ENCODE results near the gene TM4SF1.

TM4SF1 gene

DNA sequence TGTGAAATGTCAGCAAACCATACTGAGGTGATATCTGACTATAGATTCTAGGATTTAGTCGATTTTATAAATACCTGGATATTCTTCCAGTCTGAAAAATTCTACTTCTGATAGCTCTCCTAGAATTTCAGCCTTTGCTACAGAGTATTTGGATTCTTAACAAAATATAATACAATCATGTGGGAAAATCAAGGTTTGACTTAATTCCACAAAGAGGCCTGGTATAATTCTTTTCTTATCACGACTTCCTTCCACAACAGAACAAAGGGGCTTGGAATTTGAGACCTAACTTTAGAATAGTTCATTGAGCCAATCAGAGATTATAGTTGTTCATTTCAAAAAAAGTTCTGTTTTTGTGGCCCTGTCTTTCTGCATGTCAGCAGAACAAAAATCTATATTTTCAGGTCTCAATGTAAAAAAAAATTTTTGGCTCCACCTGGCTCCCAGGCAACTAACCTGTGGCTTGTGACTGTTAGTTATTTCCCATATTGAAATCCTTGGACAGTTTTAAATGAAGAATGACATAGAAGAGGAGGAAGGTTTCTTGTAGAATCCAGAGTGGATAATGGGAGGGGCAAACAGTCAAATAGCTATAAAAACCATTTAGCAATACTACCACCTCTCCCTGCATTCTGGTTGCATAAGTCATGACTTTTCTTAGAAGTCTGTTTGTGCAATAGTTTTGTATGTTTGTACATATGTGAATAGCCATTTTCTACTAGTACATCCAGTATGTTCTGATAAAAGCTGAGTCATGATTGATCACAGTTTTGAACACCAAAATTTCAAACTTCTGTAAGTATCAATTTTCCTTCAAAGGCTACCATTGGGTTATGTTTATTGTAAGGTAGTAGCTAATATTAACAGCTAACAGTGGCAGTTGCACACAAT lies 4.0 kb downstream of the TM4SF1 start:
- peak; percentile 63 for DNase-seq

DNA sequence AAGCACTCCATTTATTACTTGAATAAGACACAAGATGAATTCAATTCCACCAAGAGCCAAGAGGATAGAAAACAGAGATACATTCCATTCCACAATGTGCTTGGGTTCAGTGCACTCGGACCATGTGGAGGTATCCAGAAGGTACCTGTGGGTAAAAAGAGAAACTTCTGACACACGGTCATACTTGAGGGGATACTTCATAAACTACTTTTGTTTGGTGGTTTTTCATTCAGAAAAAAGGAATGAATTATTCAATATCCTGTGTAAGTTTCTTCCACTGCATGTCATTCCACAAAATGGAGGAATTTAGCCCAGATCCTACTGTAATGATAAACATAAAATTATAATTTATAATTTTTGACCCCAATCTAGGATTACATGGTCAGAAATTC lies 5.7 kb downstream of the TM4SF1 start:
- no peak for DNase-seq

DNA sequence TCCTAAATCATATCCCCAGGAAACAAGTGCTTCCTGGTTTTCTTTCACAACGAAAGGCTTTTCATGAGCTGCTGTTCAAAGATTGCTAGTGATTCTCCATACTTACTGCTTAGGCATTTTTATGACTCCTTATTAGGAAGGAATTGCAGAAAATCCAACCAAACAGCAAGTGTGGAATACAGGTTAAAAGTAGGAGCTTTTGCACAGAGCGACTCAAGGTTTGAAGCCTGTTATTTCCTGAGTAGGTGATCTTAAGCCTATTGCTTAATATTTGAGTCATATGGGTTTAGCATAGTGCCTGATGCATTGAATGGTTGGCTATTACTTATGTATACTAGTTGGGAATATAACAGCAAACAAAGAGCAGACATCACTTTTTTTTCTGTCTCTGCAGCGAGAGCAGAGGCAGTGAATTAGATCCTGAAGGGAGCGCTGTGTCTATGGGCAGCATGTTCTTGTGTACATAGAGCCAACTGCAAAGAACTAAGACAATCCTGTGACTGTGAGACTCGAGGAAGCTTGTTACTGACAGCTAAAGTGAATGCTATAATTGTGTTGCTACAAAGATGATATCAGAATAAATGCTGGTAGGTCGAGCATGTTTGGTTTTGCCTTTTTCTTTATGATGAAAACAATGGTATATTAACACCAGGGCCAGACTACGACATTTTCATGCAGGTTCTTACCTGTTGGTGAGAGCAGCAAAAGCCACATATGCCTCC lies 6.3 kb downstream of the TM4SF1 start:
- no peak for DNase-seq

DNA sequence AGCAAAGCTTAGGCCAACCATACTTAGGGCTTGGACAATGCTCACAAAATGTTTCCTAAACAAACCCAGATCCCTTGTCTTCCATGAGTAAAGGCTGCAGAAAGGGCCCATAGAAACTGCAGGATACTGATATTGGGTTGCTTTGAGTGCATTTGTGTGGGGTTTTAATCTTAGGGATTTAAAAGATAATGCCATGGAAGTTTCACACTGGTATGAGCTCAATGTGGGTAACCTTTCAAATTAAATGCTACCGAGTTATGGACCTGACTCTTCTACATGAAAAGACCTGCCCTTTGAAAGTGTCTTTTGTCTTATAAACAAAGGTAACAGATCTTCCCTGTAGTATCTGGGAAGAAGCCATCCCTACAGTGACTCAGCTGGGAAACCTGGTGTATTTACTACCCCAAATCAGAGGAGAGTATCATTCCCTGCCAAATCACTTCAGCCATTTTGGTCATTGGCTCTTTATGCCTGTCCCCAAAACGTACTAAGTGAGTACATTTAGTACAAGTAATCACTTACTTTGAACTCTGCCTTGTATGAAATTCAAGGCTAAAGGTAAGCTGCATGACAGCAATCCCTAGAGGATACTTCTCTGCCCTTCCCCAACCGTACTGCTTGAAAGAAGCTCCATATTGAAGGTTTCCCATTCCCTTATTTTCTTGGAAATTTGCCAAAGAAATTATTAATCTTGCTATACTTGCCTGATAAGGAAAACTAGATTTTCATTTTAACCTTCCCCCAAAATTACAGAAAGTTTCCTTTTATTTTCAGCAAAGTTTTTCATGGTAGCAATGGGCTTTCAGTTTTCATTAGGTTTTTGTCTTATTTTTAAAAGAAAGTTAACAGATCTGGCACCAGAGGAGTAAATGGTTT lies 7.2 kb downstream of the TM4SF1 start:
- DNase-seq: no peak

DNA sequence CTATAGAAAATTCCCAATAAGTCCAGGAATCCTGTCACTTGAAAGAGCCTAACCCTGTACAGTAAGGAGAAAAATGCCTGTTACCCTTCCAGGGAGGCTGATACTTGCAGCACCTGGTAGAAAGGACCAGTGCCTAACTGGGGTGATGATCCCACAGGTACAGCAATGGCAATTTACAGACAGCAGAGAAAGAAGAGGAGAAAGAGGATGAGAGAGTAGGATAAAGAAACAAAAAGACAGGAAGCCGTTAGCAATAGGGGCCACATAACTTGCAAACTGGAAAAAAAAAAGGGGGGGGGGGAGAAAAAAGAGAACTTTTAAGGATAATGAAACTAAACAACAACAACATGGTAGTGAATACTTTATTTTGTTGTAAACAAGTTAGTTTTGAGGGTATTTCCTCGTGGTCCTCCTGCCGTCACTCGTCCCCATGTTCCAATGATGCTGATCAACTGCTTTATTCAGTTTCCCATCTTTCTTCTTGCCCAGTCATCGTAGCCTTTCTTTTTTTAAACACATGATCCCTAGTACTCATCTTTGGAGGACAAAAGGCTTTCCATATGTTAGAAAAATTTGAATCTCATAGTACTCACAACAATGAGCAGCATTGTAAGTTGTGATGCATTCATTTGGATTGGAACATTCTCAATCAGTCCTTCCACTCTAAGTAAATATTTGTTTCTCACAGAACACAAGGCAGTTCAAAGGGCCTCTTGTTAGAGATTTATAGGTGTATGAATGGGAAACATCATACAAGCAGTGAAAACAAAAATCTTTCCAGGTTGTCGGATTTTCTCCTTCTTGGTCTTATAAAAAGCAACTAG lies 8.6 kb downstream of the TM4SF1 start:
- DNase-seq: no peak

DNA sequence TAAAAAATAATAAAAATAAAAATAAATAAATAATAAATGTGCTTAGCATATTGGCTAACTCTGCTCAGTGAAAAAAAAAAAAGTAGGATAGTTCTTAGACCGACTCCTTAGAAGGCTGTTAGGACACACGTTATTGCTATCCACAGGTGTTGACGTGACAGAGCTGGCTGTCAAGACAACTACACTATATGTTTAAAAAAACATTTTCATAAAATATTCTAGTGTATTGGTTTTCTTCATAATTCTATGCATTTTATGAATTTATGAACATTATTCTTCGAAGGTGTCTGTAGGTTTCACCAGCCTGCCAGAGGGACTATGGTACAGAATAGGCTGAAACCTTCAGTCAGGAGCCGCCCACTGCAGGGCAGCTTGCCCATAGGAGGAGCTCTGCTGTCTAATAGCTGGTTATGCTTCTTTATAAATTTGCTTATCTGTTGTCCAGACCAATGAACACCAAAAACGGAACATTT lies 9.2 kb downstream of the TM4SF1 start:
- DNase-seq: no peak

DNA sequence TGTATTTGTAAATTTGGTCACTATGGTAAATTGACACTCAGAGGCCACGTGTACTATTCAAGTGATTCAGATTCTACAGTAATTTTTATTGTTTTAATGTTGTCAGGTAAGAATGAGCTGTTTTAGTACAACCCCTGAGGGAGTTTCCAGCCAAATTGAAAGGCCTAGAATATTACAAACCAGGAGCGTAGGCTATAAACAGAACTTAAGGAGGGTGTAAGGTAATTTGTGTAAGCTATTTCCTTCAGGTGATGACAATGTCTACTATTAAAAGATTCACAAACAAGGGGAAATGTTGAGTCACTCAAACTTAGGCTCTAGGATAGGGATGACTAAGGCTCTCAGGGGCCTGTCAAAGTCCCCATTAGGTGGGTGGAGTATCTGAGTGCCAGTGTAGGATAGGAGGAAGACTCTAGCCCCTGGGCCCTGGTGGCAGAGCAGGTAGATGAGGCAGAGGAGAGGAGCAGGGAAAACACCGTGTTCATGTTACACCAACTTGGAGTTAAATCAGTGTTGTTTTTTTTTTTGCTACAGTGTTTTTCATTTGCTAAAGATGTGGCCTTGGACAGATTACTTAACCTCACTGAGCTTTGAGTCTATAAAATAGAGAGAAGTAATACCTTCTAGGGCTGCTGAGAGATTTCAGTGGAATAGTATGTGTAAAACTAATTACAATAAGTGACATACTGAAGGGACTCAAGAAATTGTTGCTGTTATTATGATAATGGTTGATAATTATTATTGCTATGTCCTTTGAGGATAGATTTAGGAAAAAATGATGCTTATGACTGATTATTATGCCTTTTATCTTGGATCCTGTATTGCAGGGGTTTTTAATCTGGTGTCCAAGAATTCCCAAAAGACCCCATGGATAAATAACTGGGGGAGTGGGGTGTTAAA lies 10.3 kb downstream of the TM4SF1 start:
- no peak for DNase-seq

DNA sequence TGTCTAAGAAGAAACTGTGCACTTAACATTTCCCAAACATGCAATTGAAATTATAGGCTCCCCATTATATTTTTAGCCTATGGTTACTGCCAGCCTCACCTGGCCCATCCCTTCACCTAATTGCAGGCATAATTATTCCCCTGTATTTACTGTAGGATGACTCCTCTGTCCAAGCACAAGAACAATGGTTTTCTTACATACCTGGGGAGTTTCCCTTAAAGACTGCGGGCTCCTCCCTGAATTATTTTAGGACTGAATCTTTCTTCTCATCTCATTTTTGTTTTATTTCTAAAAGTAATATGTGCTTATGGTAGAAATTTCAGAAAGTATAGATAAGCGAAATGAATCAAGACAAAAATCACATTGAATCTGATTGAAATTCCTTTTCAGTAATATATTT lies 11.4 kb downstream of the TM4SF1 start:
- no peak for DNase-seq

DNA sequence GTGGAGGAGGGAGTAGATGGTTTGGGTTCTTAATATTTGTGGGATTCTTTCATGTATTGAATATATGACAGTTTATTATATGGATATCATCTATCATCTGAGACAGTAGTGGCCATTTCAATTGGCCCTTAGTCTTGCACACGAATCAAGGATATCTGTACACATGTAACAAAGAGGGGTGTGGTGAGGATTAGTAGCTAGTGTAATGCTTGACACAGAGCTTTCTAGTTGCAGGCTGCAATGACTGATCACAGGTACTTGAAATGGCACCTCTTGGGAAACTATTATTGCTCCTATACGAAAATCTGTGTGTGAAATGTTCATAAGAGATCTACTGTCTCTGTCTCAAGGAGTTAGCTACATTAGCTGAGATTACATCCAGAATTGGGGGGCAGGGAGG lies 12.8 kb downstream of the TM4SF1 start:
- DNase-seq: no peak

DNA sequence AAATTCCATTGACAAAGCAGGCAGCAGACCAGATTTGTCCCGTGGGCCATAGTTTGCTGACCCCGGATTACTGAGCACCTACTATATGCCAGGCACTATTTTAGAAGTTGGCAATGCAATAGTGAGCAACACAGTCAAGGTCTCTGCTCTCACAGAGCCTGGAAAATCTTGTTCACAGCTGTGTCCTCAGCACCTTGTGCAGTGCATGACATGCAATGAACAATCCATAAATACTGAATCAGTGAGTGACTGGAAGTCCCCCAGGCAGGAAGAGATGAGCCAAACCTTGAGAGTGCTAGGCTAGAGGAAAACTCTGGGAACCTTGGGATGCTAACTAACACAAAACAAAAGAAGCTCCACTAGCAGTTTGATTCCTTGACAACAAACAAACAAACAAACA lies 14.4 kb downstream of the TM4SF1 start:
- no peak for DNase-seq

DNA sequence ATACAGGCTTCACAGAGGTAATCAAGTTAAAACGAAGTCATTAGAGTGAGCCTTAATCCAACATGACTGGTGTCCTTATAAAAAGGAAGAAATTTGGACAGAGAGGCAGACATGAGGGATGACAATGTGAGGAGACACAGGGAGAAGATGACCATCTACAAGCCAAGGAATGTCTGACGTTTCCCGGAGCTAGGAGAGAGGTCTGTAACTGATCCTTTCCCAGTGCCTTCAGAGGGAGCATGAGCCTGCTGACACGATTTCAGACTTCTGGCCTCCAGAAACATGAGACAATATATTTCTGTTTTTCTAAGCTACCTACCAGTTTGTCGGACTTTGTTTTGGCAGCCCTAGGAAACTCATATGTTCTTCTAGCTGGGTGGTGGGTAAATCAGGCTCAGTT lies 15.1 kb downstream of the TM4SF1 start:
- DNase-seq: no peak

DNA sequence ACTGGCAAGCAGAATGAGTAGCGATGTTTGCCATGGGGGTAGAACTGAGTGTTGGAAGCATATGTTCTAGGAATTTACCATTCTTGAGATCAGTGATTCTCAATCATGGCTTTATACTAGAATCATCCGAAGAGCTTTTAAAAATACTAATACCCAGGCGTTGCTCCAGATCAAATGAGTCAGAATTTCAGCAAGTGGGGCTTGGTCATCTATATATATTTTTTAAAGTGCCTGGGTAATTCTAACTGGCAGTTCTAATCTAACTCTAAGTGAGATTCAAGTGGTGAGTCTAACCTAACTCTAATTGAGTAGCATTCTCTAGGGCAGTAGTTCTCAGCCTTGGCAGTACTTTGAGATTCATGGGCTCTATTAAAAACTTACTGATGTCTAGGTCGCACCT lies 20.8 kb downstream of the TM4SF1 start:
- no peak for DNase-seq

DNA sequence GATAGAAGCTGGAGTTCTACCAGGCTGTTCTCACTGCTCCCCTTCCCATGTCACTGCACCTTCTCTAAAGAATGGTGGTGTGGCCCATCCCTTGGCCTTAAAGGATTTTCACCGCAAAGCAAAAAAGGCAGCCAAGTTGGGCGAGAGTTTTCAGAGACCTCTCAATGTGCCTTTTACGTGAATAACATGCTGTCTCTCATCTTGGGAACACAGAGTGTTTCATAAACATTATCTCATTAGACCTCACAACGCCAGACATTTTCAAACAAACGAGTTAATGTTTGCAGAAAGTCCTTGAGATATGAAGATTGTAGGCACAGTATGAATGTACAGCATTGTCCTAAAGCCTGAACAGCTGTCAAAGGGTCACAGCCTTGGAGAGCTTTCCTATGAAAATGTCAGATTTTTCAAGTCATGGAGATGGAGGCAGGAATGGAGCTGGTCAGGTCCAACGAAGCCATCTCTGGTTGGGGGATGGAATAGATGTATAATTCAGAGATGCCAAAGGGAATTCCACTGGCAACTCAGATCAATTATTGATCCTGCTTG lies 21.3 kb downstream of the TM4SF1 start:
- no peak for DNase-seq

DNA sequence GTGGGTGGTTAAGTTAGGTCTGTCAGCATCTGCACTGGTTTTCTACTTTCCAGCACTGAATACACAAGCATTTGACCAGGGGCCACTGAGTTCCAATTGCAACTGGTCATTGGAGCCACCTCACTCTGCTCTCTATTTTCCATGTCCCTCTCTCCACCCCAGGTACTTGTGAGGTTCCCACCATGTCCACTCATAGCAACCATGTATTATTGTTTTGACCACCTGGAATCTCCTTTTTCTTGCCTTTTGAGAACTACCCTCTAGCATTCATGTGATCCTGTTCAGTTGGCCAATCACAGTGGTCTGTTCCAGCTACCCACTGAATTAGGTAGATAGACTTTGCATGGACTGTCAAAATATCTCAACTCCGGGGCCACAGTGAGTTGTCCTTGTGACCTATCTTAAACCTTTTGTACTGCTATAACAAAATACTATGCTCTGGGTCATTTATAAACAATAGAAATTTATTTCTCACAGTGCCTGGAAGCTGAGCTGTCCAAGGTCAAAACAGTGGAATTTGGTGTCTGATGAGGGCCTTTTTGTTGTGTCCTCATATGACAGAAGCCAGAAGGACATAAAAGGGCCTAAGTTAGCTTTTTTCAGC lies 23.8 kb downstream of the TM4SF1 start:
- no peak for DNase-seq

DNA sequence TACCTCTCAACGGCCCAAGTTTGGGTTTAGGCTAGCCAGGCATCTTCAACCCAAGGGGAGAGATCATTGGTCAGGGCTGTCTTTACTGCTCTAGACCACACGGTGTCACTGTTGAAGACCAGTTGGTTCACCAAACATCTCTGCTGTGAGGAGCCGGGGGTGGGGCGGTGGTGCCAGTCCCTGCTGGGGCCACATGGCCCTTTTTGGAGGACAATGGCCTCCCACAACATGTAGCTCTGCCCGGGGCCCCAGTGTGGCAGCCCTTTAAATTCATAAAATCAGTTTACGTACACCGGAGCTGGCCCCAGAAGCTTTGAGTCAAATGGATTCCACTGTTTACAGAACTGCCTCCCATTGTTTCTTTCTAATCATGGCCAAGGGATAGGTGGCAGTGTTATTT lies 24.9 kb downstream of the TM4SF1 start:
- no peak for DNase-seq

DNA sequence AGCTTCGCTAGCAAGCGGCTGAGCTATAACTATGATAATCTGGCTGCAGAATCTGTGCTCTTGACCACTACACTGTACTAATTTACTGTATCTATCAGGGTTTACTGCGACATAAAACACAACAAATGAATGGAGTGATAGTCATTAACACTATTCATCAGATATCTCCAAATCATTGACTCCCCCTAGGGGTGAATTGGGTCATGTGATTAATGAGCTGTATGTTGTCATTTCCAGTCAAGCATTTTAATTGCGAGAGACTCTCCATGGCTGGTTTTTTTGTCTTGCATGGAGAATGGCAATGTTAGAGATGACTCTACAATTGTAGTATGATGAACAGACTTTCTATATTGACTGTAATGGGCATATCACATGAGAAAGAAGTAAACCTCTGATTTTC lies 33.5 kb downstream of the TM4SF1 start:
- no peak for DNase-seq

DNA sequence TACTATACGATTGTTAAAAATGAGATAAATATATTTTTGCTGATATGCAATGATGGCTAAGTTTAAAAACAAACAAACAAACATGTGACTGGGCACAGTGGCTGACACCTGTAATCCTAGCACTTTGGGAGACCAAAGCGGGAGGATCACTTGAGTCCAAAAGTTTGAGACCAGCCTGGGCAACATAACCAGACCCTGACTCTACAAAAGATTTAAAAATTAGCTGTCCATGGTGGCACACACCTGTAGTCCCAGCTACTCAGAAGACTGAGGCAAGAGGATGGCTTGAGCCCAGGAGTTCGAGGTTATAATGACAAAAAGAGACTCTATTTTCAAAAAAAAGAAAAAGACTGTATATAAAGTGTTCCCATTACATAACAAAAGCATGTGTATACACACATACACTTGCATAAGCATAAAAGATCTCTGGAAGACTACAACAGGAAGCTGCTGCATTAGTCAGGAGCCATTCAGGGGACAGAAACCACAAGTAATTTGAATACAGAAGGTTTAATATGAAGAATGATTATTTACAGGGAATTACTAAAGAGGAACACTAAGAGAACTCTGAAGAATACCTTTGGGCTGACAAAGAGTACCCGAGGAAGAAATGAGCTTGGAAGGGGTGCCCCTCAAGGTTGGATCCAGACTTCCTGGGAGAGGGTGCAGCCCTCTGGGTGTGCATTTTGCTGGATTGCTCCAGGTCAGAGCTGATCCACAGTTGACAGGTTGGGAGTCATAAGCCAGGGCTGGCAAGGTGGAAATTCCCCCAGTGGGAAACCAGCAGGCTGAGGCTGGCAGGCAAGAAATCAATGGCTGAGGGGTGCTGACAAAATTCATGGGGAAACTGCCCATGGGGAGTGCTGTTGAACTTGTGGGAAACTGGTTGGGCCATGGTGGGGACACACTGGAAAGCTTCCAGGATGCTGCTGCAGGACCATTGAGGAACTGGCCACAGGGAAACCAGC lies 34.8 kb downstream of the TM4SF1 start:
- DNase-seq: no peak

DNA sequence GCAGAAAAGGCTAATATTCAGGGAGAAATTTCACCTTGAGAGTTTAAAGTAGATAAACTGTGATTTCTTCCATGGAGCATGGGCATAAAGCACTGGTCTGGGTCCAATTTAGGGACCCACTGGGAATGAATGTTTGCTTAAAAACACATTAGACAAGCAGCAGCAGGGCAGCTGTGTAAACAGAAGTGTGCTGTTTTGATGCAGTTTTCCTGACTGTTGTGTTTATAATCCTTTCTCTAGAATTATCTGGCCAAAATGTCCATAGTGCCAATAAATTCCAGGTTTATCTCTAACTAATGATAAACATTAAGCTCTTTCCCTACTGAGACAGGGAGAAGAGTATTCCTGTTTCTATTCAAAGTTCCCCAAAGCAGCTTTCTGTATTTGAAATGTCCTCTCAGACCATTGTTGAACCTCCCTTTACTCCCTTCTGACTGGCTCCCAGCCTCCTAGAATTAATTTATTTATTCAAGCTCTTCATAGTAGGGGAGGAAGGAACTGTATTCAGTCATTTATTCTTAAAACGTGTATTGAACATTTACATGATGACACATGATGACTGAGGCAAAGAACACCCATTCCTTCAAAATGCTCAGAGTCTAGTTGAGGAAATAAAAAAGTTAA lies 37.0 kb downstream of the TM4SF1 start:
- no peak for DNase-seq

DNA sequence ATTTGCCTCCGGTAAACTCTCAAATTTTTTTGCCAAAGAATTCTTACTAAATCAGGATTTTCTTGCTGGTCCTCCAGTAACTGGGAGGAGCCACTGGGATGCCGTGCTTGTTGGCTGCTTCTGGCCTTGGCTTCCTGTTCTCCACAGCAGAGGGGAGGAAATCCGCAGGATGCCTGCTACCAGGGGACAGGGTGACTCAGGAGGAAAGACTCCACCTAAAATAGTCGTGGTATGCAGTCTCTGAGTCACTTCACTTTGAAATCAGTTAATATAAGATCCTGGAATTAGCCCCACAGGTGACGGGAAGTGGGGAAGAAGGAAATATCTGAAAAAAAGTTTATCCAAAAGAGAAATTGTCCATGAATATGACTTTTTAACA lies 37.5 kb downstream of the TM4SF1 start:
- no peak for DNase-seq

Measured in SIG-M5 (cell line).